CD4-positive, alpha-beta memory T cell (primary cell): ENCODE data around the gene LMNA. TPM values are rescaled to one million over a fixed set of nuclear protein-coding genes. Genes with fewer than 3 reads are reported as not detected.

Source experiments
- CTCF ChIA-PET: fragments of 350-600 bp; sonication (Branson Sonifier 250); formaldehyde crosslinking; loops from one replicate; lab custom pipeline; 2021; ENCODE audit warnings: inconsistent platforms; ENCODE audit not compliant: partially characterized antibody; lab: Charles Lee
- POLR2A ChIA-PET: fragments of 350-600 bp; sonication (Branson Sonifier 250); formaldehyde crosslinking; loops from one replicate; lab custom pipeline; 2021; ENCODE audit not compliant: partially characterized antibody; lab: Charles Lee
- DNase-seq, 5 donors: peaks; one replicate each; pipeline versions ENCODE4 v3.0.0 to v3.0.0-alpha.2; 2020 to 2022; ENCODE audit warnings: mixed read lengths in 1 of 5
- H3K27ac ChIP-seq: one replicate; pipeline ENCODE4 v1.7.0; 2013; ENCODE audit warnings: low read depth, low read length
- H3K27me3 ChIP-seq: 2 replicates; pipeline ENCODE4 v1.7.0; 2013; ENCODE audit warnings: mild to moderate bottlenecking, low read length, moderate library complexity; ENCODE audit not compliant: insufficient read depth
- H3K36me3 ChIP-seq: 2 replicates; pipeline ENCODE4 v1.7.0; 2013; ENCODE audit warnings: mild to moderate bottlenecking, low read length, moderate library complexity; ENCODE audit not compliant: insufficient read depth
- H3K4me1 ChIP-seq: 2 replicates; pipeline ENCODE4 v1.7.0; 2013; ENCODE audit warnings: mild to moderate bottlenecking, low read length, moderate library complexity; ENCODE audit not compliant: insufficient read depth
- H3K4me3 ChIP-seq, 2 donors: one replicate each; pipeline ENCODE4 v1.7.0; 2013; ENCODE audit warnings: low read length in 2 of 2, mild to moderate bottlenecking in 1 of 2
- H3K9me3 ChIP-seq, 2 donors: one replicate each; pipeline ENCODE4 v1.7.0; 2013; ENCODE audit warnings: low read length in 2 of 2, control low read depth in 1 of 2; ENCODE audit not compliant: control insufficient read depth in 1 of 2
- H3K27ac Mint-ChIP-seq, 7 donors: one replicate each; pipeline ENCODE4 v1.8.0; 2020 to 2021; ENCODE audit warnings: mixed read lengths in 7 of 7, mild to moderate bottlenecking in 6 of 7, inconsistent platforms in 3 of 7, moderate library complexity in 3 of 7
- H3K27me3 Mint-ChIP-seq, 2 donors: one replicate each; pipeline ENCODE4 v1.8.0; 2020 to 2021; ENCODE audit warnings: mixed read lengths in 2 of 2
- H3K36me3 Mint-ChIP-seq, 2 donors: one replicate each; pipeline ENCODE4 v1.8.0; 2020 to 2021; ENCODE audit warnings: mixed read lengths in 2 of 2, inconsistent platforms in 1 of 2, mild to moderate bottlenecking in 1 of 2
- H3K4me1 Mint-ChIP-seq, 4 donors: one replicate each; pipeline ENCODE4 v1.8.0; 2020 to 2021; ENCODE audit warnings: mixed read lengths in 4 of 4, mild to moderate bottlenecking in 1 of 4
- H3K4me3 Mint-ChIP-seq, 8 donors: one replicate each; pipeline ENCODE4 v1.8.0; 2020 to 2021; ENCODE audit warnings: mixed read lengths in 8 of 8, mild to moderate bottlenecking in 7 of 8, moderate library complexity in 6 of 8, inconsistent platforms in 3 of 8
- H3K9me3 Mint-ChIP-seq, 8 donors: one replicate each; pipeline ENCODE4 v1.8.0; 2020 to 2021; ENCODE audit warnings: mixed read lengths in 8 of 8, mild to moderate bottlenecking in 5 of 8, inconsistent platforms in 3 of 8, moderate library complexity in 1 of 8
- intact Hi-C: fragments of 100-400 bp; cut with micrococcal nuclease; formaldehyde crosslinking; loops from one replicate; pipeline ENCODE4 v1.15.1; 2023
- polyA plus RNA-seq, 2 donors: library from polyadenylated mRNA; unstranded; fragments of 300-500 nt; fragmentation: Illumina TruSeq; gene quantifications; one replicate each; pipeline ENCODE4 v1.2.3, GENCODE V29; 2021
- total RNA-seq, 2 experiments: library from RNA; stranded (reverse); gene quantifications; one replicate each; pipeline ENCODE4 v1.2.3, GENCODE V29; 2021

LMNA gene
- total and polyA plus RNA-seq, 4 experiments from 2014 or later, result 19.1 to 47.1 (median 31.7) TPM

DNA sequence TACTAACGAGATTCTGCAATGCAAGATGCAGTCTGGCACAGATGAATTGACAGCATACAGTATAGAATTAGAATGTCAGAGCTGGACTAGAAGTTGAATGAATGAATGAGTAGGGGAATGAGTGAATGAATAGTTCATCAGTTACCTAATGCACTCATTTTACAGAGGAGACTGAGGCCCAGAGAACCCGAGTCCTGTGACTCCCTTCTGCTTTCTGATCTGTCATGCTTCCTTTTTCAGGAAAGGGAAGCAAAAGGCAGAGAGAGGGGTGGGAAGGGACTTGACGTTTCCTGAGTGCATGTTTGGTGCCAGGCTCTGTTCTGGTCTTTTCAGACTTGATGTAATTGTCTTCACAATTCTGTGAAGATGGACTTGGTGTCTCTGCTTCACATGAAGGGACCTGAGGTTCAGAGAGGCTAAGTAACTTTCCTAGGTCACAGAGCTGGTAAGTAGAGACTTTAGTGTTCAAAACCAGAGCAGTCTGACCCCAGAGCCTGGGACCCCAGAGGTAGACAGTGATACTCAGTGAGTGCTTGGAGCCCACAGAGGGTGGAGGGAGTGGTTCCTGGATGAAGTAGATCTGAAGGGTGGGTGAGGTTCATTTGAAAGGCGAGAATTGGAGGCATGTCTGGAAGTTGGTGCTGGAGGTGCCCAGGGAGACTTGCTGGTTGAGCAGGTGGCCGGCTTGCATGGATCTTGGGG is 24.2 kb upstream of the LMNA start:
- Mint-ChIP-seq H3K27ac (peak overlapping the region in 3 of 7 donors; percentile 11 to 73 (median 62)), H3K9me3 (no peaks in the 10 kb centered on the region), H3K4me1 (peaks cover 6 to 14% (median 8%) of the 10 kb centered on the region in 4 donors), H3K36me3 (no peaks in the 10 kb centered on the region), H3K27me3 (peaks cover 6 to 8% of the 10 kb centered on the region in 2 donors), H3K4me3 (peak overlapping the region in 1 of 8 donors; percentile 16)
- Histone ChIP-seq H3K27ac (no peak overlapping the region), H3K4me3 (no peak overlapping the region), H3K4me1 (peaks cover under 1% of the 10 kb centered on the region), H3K27me3 (no peaks in the 10 kb centered on the region), H3K36me3 (no peaks in the 10 kb centered on the region), H3K9me3 (no peaks in the 10 kb centered on the region)
- intact Hi-C loops, result loop anchor here (1.0 to 10.0 kb wide), 4 partner anchors 40 to 415 kb away; partner anchors contain the start of gene MEF2D
- ChIA-PET POLR2A (interaction anchor here (1.4 to 19.7 kb wide), 2 partner anchors 32 to 135 kb away, joined by 3 to 527 read pairs; partner anchors contain the start of gene LMNA), CTCF (interaction anchor here (0.8 to 18.7 kb wide), 19 partner anchors 9 to 227 kb away, joined by 3 to 716 read pairs (median 4); partner anchors contain the start of gene PMF1)
- no peak for DNase-seq

GRCh38 chr1:156090840-156091188 is 23.7 kb upstream of the LMNA start:
- no peaks in the 10 kb centered on the region for H3K36me3 ChIP-seq
- H3K9me3 Mint-ChIP-seq, result no peaks in the 10 kb centered on the region
- ChIA-PET POLR2A (interaction anchor here (1.4 to 19.7 kb wide), 2 partner anchors 31 to 135 kb away, joined by 3 to 527 read pairs; partner anchors contain the start of gene LMNA), CTCF (interaction anchor here (0.8 to 18.7 kb wide), 18 partner anchors 9 to 227 kb away, joined by 3 to 716 read pairs (median 4); partner anchors contain the start of gene PMF1)
- H3K27me3 Mint-ChIP-seq, result peaks cover 6 to 7% of the 10 kb centered on the region in 2 donors
- intact Hi-C loops, result loop anchor here (1.0 to 10.0 kb wide), 4 partner anchors 39 to 414 kb away; partner anchors contain the start of gene MEF2D
- no peaks in the 10 kb centered on the region for H3K9me3 ChIP-seq
- H3K27ac ChIP-seq, result no peak overlapping the region
- no peaks in the 10 kb centered on the region for H3K27me3 ChIP-seq
- H3K36me3 Mint-ChIP-seq, result no peaks in the 10 kb centered on the region
- H3K27ac Mint-ChIP-seq, result peak overlapping the region in 5 of 7 donors; percentile 11 to 79 (median 61)
- H3K4me3 ChIP-seq, result no peak overlapping the region
- H3K4me1 Mint-ChIP-seq, result peaks cover 6 to 18% (median 12%) of the 10 kb centered on the region in 4 donors
- peak; percentile 78 to 84 (median 81) for DNase-seq
- peak overlapping the region in 1 of 8 donors; percentile 16 for H3K4me3 Mint-ChIP-seq
- H3K4me1 ChIP-seq, result peaks cover 6% of the 10 kb centered on the region

GRCh38 chr1:156091610-156092009 is 22.9 kb upstream of the LMNA start:
- Mint-ChIP-seq H3K4me3 (no peak overlapping the region), H3K27ac (no peak overlapping the region), H3K9me3 (no peaks in the 10 kb centered on the region), H3K36me3 (no peaks in the 10 kb centered on the region), H3K4me1 (peaks cover 14 to 26% (median 20%) of the 10 kb centered on the region in 4 donors), H3K27me3 (peaks cover 2 to 6% of the 10 kb centered on the region in 2 donors)
- CTCF ChIA-PET, result interaction anchor here (1.4 to 18.7 kb wide), 7 partner anchors 12 to 133 kb away, joined by 4 to 716 read pairs (median 7); no protein-coding TSS in a partner anchor
- peak in 1 of 5 donors; percentile 13 for DNase-seq
- POLR2A ChIA-PET, result interaction anchor here (19.7 kb wide), 1 partner anchor 30 kb away, joined by 527 read pairs; the partner anchor contains the start of gene LMNA
- Histone ChIP-seq H3K36me3 (no peaks in the 10 kb centered on the region), H3K4me3 (no peak overlapping the region), H3K4me1 (peaks cover 14% of the 10 kb centered on the region), H3K9me3 (no peaks in the 10 kb centered on the region), H3K27ac (no peak overlapping the region), H3K27me3 (no peaks in the 10 kb centered on the region)
- intact Hi-C loops, result loop anchor here (10.0 kb wide), 1 partner anchor 413 kb away; the partner anchor contains the start of gene MEF2D

DNA sequence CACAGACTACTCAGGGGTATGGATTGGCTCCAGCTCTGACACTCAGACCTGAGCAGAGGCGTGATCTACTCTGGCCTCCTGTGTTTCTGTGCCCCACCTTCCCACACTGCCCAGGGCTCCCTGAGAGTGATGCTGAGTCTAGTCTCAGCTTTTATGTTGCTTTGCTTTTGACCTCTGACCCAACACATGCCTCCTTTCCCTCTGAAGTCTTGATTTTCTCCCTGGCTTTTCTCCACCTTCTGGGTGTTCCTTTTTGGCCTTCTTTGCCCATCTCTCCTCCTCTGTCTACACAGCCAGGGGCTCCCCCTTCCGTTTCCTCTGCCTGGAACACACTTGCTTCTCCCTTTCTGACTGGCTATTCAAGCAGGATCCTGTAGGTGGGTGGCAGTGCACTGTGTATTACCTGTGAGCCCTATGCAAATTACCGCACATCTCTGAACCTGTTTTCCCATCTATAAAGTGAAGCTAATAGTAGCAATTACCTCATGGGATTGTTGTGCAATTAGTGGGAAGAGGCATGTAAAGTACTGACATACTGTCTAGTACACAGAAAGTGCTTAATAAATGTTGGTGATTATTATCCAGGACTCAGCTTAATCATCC is 18.5 kb upstream of the LMNA start:
- H3K4me3 Mint-ChIP-seq, result peak overlapping the region in 7 of 8 donors; percentile 39 to 85 (median 80)
- no peak for DNase-seq
- H3K4me3 ChIP-seq, result no peak overlapping the region

GRCh38 chr1:156096640-156097391 is 17.7 kb upstream of the LMNA start:
- peak; percentile 88 to 98 (median 91) for DNase-seq
- peaks cover 42 to 59% (median 48%) of the 10 kb centered on the region in 4 donors for H3K4me1 Mint-ChIP-seq
- H3K4me3 Mint-ChIP-seq, result peak overlapping the region; percentile 39 to 85 (median 78)
- H3K27me3 Mint-ChIP-seq, result peaks cover 3 to 4% of the 10 kb centered on the region in 2 donors
- Histone ChIP-seq H3K4me3 (peak overlapping the region in 1 of 2 donors; percentile 39), H3K4me1 (peaks cover 37% of the 10 kb centered on the region), H3K27me3 (no peaks in the 10 kb centered on the region), H3K36me3 (no peaks in the 10 kb centered on the region), H3K27ac (peak overlapping the region; percentile 78), H3K9me3 (no peaks in the 10 kb centered on the region)
- CTCF ChIA-PET, result interaction anchor here (0.8 to 18.7 kb wide), 17 partner anchors 8 to 322 kb away, joined by 3 to 716 read pairs (median 6); partner anchors contain the start of genes LMNA, PMF1 and SEMA4A
- intact Hi-C loops, result loop anchor here (1.0 to 10.0 kb wide), 5 partner anchors 9 to 408 kb away; partner anchors contain the start of genes LMNA and MEF2D
- peaks cover 0 to 3% (median 0%) of the 10 kb centered on the region in 8 donors for H3K9me3 Mint-ChIP-seq
- H3K36me3 Mint-ChIP-seq, result peaks cover 0 to 4% of the 10 kb centered on the region in 2 donors
- POLR2A ChIA-PET, result interaction anchor here (1.0 to 19.7 kb wide), 7 partner anchors 9 to 186 kb away, joined by 3 to 527 read pairs (median 5); partner anchors contain the start of genes LMNA, PMF1 and SMG5
- H3K27ac Mint-ChIP-seq, result peak overlapping the region; percentile 90 to 100 (median 99)

More for the DNA sequence above, 18.5 kb upstream of the LMNA start:
- CTCF ChIA-PET, result interaction anchor here (0.7 to 18.7 kb wide), 17 partner anchors 9 to 323 kb away, joined by 3 to 716 read pairs (median 6); partner anchors contain the start of genes LMNA and PMF1
- POLR2A ChIA-PET, result interaction anchor here (1.2 to 19.7 kb wide), 5 partner anchors 10 to 187 kb away, joined by 3 to 527 read pairs (median 6); partner anchors contain the start of genes LMNA, PMF1 and SMG5
- Mint-ChIP-seq H3K36me3 (peaks cover 0 to 4% of the 10 kb centered on the region in 2 donors), H3K27me3 (peaks cover 3 to 4% of the 10 kb centered on the region in 2 donors), H3K4me1 (peaks cover 39 to 54% (median 44%) of the 10 kb centered on the region in 4 donors), H3K9me3 (peaks cover 0 to 3% (median 0%) of the 10 kb centered on the region in 8 donors), H3K27ac (peak overlapping the region; percentile 90 to 100 (median 99))
- Histone ChIP-seq H3K4me1 (peaks cover 37% of the 10 kb centered on the region), H3K27me3 (no peaks in the 10 kb centered on the region), H3K36me3 (no peaks in the 10 kb centered on the region), H3K9me3 (no peaks in the 10 kb centered on the region), H3K27ac (peak overlapping the region; percentile 78)
- intact Hi-C loops, result loop anchor here (1.0 to 10.0 kb wide), 5 partner anchors 10 to 409 kb away; partner anchors contain the start of genes LMNA and MEF2D
